GM21619 (cell line): ENCODE measurements around the gene KRT25.
"Not testable (repeated sequence)": the region's sequence is repeated elsewhere in the genome, so short reads cannot be mapped to it uniquely, and the experiment has no call there.

Experiments
- ATAC-seq: cut with Tn5 transposase; IDR thresholded peaks from one replicate; pipeline ENCODE4 v1.9.1; 2021; ENCODE audit not compliant: unreplicated experiment

The KRT25 gene

GRCh38 chr17:40753804-40754203 is 1.3 kb downstream of the KRT25 start:
- no peak for ATAC-seq

- no peak for ATAC-seq
Observed at GRCh38 chr17:40751065-40751464, 4.1 kb downstream of the KRT25 start.

GRCh38 chr17:40750391-40750790 is 4.7 kb downstream of the KRT25 start:
- ATAC-seq: no peak

GRCh38 chr17:40748666-40749065 is 6.5 kb downstream of the KRT25 start:
- not testable (repeated sequence) for ATAC-seq

GRCh38 chr17:40738553-40738952 is 16.6 kb downstream of the KRT25 start:
- no peak for ATAC-seq

GRCh38 chr17:40735016-40735415 is 20.1 kb downstream of the KRT25 start:
- ATAC-seq: no peak

- ATAC-seq: no peak
Observed at GRCh38 chr17:40734018-40734417, 21.1 kb downstream of the KRT25 start.

- no peak for ATAC-seq
Observed at GRCh38 chr17:40730970-40731369, 24.2 kb downstream of the KRT25 start.

GRCh38 chr17:40727447-40728231 is 27.5 kb downstream of the KRT25 start:
- ATAC-seq: no peak

GRCh38 chr17:40726919-40727318 is 28.2 kb downstream of the KRT25 start:
- no peak for ATAC-seq

GRCh38 chr17:40724656-40725055 is 30.5 kb downstream of the KRT25 start:
- ATAC-seq: no peak

- no peak for ATAC-seq
Observed at GRCh38 chr17:40722241-40722640, 32.9 kb downstream of the KRT25 start.

- ATAC-seq: no peak
Observed at GRCh38 chr17:40720899-40721298, 34.2 kb downstream of the KRT25 start.

GRCh38 chr17:40718930-40719329 is 36.2 kb downstream of the KRT25 start:
- no peak for ATAC-seq

GRCh38 chr17:40717776-40718175 is 37.4 kb downstream of the KRT25 start:
- no peak for ATAC-seq

GRCh38 chr17:40714473-40714872 is 40.7 kb downstream of the KRT25 start:
- ATAC-seq: no peak

GRCh38 chr17:40707745-40708144 is 47.4 kb downstream of the KRT25 start:
- no peak for ATAC-seq

GRCh38 chr17:40705584-40705983 is 49.5 kb downstream of the KRT25 start:
- ATAC-seq: no peak

GRCh38 chr17:40703652-40704051 is 51.5 kb downstream of the KRT25 start, which contains the start of gene KRT24:
KRT24 (minus strand) TSS chr17:40703752; CDS start chr17:40703693, 59 bp downstream.
- no peak for ATAC-seq

GRCh38 chr17:40702271-40702670 is 52.9 kb downstream of the KRT25 start:
- no peak for ATAC-seq

GRCh38 chr17:40699853-40700252 is 55.3 kb downstream of the KRT25 start:
- ATAC-seq: no peak

- no peak for ATAC-seq
Observed at GRCh38 chr17:40699371-40699770, 55.8 kb downstream of the KRT25 start.
